ENCODE measurements around the gene RCC2.

GRCh38 chr1:17405898-17406759 is 33.3 kb downstream of the RCC2 start:
- TF ChIP-seq SMC3 (IDR thresholded peaks at IDR 0.05; ENCODE audit: low read depth, low read length) (peak; percentile 69), CTCF (conservative IDR thresholded peaks at IDR 0.05; ENCODE audit: low read depth, low read length) (peak; percentile 67), MAZ (IDR thresholded peaks at IDR 0.05; ENCODE audit: borderline replicate concordance, low read depth, low read length) (no peak), FOS (IDR thresholded peaks at IDR 0.05; ENCODE audit: low read depth, low read length) (no peak), POLR2A (IDR thresholded peaks at IDR 0.05; ENCODE audit: low read depth, low read length) (no peak)
